NCI-H146 treated with DMSO at 0.1 percent for 48 hours (cell line): ENCODE data around the gene SPTBN1.

Experiments used
- DNase-seq: peaks from one replicate; lab custom pipeline; 2025; ENCODE audit not compliant: unreplicated experiment; lab: John Stamatoyannopoulos, UW

The SPTBN1 gene

DNA sequence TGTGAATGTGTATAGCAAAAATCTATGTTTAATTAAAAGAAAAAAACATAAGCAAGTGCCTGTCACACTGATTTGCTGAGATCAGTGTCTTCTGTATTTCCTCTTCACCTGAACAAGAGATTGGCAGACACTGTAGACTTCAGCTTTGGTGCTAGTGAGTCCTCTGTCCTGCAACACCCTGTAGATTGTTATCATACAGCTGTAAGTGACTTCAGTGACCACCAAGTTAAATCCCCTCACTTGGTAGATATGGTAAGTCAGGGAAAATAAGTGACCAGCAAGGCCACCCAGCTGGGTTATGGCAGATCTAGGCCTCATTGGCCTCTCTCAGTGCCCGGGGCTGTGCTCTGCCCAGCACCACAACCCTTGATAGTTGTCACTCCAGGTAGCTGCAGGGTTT lies 147.7 kb downstream of the SPTBN1 start:
- DNase-seq = no peak

DNA sequence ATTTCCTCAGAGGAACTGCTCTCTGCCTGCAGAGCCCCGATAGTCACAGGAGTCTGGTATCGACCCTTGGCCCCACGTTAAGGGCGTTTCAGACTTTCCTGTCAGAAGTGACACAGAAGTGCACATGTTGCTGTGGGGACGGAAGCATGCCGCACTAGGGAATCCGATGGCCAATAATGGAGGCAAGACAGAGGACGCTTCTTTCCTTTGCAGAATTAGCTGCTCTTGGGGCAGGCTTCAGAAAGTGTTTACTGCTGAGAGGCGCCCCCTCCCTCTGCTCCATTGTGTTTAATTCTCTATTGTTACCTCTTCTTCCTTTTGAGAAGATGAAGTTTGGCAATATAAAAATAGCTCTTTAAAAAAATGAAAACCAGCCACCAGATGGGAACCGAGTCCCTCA lies 148.7 kb downstream of the SPTBN1 start:
- no peak for DNase-seq

GRCh38 chr2:54605836-54606235 lies 149.7 kb downstream of the SPTBN1 start:
- DNase-seq = no peak

DNA sequence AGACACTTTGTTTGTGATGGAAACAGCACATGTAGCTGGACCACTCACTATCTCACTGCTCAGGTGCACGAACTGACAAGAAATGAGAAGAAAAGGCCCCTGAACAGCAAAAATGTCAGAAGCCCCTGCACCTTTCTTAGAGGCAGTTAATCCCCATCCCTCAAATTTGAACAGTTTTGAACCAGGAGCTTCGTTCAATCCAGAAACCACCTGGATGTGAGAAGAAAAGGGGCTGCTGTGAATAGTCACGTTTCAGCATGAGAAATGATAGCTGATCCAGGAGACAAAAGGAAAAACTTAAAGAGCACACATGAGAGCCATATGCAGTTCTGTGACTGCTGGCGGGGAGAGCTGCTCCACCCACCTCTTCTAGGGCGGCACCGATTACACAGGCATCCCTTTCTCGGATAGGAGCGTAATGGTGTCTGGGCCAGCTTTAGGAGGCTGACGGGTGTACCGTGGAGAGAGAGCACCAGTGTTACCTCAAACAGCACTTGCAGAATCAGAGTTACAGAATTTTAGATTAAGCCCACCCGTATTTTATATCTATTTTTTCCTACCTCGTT lies 150.3 kb downstream of the SPTBN1 start:
- no peak for DNase-seq

GRCh38 chr2:54608224-54608623 lies 152.1 kb downstream of the SPTBN1 start:
- DNase-seq = no peak

DNA sequence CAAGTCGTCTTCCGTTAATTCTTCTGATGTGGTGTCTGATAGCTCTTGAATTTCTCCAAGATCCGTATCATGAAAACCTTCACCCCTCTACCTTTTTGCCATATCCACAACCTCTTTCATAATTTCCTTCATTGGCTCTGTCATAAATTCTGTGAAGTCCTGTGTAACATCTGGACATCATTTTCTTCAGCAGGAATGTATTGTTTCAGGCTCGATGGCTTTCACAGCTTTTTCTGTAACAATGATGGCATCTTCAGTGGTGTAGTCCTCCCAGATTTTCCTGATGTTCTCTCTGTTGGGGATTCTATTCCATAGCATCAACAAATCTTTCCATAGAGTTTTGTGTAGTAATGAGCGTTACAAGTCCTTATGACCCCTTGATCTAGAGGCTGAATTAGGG lies 153.1 kb downstream of the SPTBN1 start:
- no peak for DNase-seq

DNA sequence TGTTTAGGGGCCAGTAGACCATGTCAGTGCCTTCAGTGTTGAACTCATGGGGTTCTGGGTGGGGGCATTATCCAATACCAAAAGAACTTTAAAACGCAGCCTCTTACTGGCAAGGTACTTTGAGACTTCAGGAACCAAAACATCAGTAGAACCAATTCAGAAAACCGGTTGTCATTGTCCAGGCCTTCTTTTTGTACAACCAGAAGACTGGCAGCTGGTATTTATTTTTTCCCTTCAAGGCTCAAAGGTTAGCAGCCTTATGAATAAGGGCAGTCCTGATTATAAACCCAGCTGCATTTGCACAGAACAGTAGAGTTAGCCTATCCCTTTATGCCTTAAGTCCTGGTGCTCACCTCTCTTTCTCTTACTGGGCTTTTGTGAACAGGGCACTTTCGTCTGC lies 153.5 kb downstream of the SPTBN1 start:
- peak; percentile 19 for DNase-seq

- no peak for DNase-seq
These were observed 154.6 kb downstream of the SPTBN1 start for GRCh38 chr2:54610700-54611099.

DNA sequence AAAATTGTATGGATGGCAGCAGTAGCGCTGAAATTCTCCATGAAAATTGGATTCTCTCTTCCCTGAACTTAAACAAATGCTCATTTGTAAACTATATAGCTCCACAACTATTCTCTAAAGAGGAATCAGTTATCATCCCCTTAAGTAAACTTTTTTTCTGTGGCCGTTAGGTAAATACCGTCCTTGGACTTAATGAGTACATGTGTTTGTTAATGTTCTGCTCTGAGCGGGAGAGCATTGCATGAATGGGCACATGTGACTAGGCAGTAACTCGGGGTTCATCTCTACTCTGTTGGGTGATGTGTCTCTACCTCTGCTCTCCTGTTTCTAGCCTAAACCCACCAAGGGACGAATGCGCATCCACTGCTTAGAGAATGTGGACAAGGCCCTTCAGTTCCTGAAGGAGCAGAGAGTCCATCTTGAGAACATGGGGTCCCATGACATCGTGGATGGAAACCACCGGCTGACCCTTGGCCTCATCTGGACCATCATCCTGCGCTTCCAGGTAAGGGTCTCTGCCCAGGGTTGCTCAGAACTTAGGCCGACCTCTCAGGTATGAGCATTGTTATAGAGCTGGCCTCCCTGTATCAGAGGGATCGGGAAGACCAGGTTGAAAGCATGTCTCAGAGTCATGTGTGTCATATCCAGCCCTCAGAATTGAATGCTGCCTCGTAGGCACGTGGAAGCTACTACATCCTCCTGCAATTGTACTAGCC lies 155.9 kb downstream of the SPTBN1 start:
- DNase-seq = no peak

DNA sequence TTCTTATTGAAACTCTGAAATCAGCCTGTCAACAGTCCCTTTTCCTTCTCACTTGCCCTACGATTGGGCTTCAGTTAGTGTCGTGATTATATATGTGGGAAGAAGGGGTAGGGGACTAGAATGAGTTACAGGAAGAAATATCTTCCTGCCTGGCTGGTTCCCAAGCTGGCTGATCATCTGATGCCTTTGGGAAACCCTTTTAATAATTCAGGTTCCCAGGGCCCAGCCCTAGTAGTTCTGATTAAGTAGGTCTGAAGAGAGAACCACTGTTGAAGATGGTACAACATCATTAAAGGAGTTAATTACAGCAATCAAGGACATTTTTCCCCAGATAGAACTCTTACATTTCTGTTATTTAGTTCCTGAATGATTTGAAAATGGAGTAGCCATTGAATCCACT lies 157.3 kb downstream of the SPTBN1 start:
- DNase-seq = no peak

DNA sequence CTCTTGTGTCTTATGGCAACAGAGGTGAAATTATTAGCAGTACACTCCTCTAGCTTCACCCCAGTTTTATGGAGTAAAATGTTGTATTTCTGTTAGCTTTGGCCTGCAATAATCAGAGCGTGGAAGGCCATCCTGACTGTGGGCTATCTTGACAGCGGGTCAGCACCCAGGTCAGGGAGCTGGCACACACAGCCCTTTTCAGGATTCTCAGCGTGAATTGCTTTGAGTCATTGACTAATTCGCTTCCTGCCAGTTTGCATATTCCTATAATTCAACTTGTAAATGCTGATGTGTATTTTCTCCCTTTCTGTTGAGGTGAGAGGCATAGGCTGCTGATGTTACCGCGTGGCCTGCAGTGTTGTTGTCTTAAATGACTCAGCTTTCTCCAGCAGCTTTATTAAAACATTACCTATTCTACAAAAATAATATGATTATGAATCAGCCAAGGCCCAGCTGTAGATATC lies 157.7 kb downstream of the SPTBN1 start:
- no peak for DNase-seq

- no peak for DNase-seq
These were observed 158.7 kb downstream of the SPTBN1 start for GRCh38 chr2:54614819-54615218.

DNA sequence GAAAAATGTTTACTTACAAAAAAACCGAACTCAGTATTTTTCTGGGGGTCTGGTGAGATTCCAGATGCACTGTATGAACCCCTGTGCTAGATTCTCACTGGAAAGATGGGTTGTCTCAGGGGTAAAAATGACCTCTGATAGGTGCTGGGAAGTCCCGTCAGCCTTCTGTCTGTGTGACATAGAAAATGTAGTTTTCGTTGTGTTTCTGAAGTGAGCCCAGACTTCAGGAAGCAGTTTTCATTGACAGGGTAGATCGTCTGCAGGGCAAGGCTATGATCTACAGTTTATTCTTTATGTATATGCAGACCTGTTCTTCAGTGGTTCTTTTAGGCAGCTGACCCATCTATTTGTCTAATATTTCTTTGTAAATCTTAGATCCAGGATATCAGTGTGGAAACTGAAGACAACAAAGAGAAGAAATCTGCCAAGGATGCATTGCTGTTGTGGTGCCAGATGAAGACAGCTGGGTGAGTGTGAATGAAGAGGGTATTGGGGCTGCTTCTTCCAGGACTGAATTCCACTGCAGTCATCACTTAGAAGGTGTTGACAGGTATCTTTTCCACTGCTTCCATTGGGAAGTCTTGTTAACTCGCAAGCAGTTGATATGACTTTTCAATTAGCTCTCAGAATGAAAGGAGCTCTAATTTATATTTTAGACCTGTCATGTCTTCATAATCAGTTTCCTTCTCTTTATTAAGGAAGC lies 159.9 kb downstream of the SPTBN1 start:
- no peak for DNase-seq

GRCh38 chr2:54617409-54617808 lies 161.3 kb downstream of the SPTBN1 start:
- no peak for DNase-seq

- no peak for DNase-seq
These were observed 162.8 kb downstream of the SPTBN1 start for GRCh38 chr2:54618646-54619565.

DNA sequence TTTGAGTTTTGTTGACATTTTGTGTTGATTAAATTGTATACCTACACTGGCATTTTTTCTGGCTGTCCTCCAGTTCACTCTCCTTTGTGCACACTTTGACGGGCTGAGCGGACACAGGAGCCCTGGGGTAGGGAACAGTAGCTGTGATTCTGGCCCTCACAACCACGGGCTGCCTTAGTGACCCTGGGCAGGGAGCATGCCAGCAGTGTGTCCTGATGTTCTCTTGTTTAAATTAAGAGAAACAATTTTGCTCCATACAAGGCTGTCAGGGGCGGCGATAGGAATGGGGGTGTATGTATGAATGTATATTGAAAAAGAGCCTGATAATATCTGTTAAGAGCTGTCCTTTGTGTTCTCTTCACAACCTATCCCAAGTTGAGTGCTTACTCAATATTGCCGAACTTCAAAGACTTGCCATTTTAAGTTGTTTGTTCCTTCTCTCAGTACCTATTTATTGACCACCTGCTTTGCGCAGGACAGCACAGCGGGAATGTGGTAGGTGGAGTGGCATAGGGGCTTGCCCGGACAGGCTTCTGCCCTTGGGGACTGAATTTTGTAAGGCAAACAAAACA lies 163.6 kb downstream of the SPTBN1 start:
- DNase-seq = no peak

DNA sequence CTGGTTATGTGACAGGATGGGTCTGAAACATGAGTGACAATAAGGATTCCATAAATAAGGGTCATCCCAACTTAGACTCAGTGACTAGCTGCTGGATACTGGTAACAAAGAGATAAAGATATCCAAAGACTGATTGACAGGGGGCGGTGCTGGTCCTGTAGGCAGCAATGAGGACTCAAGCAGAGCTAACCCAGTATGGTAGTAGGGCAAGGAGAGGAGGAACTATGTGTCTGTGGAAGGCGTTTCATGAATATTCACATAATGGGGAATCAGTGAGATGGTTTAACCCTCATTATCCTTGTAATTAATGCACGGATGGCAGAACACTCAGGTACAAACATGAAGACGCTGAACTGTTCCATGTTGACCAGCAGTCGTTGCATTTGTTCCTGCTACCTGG lies 164.8 kb downstream of the SPTBN1 start:
- no peak for DNase-seq

- DNase-seq = no peak
These were observed 168.5 kb downstream of the SPTBN1 start for GRCh38 chr2:54624591-54625071.

GRCh38 chr2:54626131-54626530 lies 170.0 kb downstream of the SPTBN1 start:
- no peak for DNase-seq

DNA sequence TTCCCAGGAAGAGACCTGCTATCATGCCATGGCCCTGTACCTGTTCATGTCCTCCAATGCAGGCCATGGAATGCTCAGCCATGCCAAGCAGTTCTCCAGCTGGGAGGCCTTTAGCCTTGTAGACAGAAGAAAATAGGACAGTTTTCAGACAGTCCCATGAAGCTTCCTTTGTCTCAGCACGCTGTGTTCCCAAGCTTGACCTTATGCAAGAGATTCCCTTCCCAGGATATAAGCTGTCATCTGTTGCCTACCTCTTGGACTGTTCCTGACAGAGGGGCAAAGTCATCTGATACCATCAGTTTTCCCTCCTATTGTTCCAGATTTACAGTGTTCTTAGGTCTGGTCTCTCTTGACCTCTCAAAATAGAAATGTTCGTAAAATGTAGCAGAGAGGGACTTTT lies 170.8 kb downstream of the SPTBN1 start:
- no peak for DNase-seq

- no peak for DNase-seq
These were observed 171.8 kb downstream of the SPTBN1 start for GRCh38 chr2:54627973-54628372.
